ENCODE data around the gene CEP83.
"Not testable (repeated sequence)": the region's sequence is repeated elsewhere in the genome, so short reads cannot be mapped to it uniquely, and the experiment has no call there.

Gene CEP83

GRCh38 chr12:94434171-94434570, 25.5 kb downstream of the CEP83 start:
- H3K27me3 ChIP-seq (ENCODE audit: control insufficient read depth in 2 of 2, insufficient read depth in 2 of 2, low read length in 2 of 2) = no peaks in the 10 kb centered on the region
- H3K4me3 ChIP-seq (ENCODE audit: low read length in 2 of 2) = no peak overlapping the region
- no peak overlapping the region for H3K9ac ChIP-seq (ENCODE audit: low read depth in 1 of 2, low read length in 2 of 2)
- no peaks in the 10 kb centered on the region for H3K36me3 ChIP-seq (ENCODE audit: control insufficient read depth in 2 of 2, insufficient read depth in 2 of 2, low read length in 2 of 2)
- no peaks in the 10 kb centered on the region for H3K4me1 ChIP-seq (ENCODE audit: control insufficient read depth in 2 of 2, insufficient read depth in 2 of 2, low read length in 2 of 2)
- H3K27ac ChIP-seq (ENCODE audit: low read depth in 2 of 2, low read length in 2 of 2) = no peak overlapping the region
- peaks cover 0 to 4% of the 10 kb centered on the region in 2 donors for H3K9me3 ChIP-seq (ENCODE audit: control insufficient read depth in 2 of 2, low read length in 2 of 2)

- Histone ChIP-seq H3K4me1 (ENCODE audit: control insufficient read depth in 2 of 2, insufficient read depth in 2 of 2, low read length in 2 of 2) (no peaks in the 10 kb centered on the region), H3K4me3 (ENCODE audit: low read length in 2 of 2) (no peak overlapping the region)
Observed at GRCh38 chr12:94433744-94434143, 25.9 kb downstream of the CEP83 start.

GRCh38 chr12:94430304-94430703, 29.4 kb downstream of the CEP83 start:
- peaks cover 3% of the 10 kb centered on the region in 2 donors for H3K4me1 ChIP-seq (ENCODE audit: control insufficient read depth in 2 of 2, insufficient read depth in 2 of 2, low read length in 2 of 2)
- no peak overlapping the region for H3K4me3 ChIP-seq (ENCODE audit: low read length in 2 of 2)
- H3K36me3 ChIP-seq (ENCODE audit: control insufficient read depth in 2 of 2, insufficient read depth in 2 of 2, low read length in 2 of 2) = no peaks in the 10 kb centered on the region
- no peak overlapping the region for H3K27ac ChIP-seq (ENCODE audit: low read depth in 2 of 2, low read length in 2 of 2)
- H3K9me3 ChIP-seq (ENCODE audit: control insufficient read depth in 2 of 2, low read length in 2 of 2) = peaks cover 0 to 4% of the 10 kb centered on the region in 2 donors
- no peak overlapping the region for H3K9ac ChIP-seq (ENCODE audit: low read depth in 1 of 2, low read length in 2 of 2)
- H3K27me3 ChIP-seq (ENCODE audit: control insufficient read depth in 2 of 2, insufficient read depth in 2 of 2, low read length in 2 of 2) = no peaks in the 10 kb centered on the region

More at GRCh38 chr12:94433744-94434143, 25.9 kb downstream of the CEP83 start:
- H3K9ac ChIP-seq (ENCODE audit: low read depth in 1 of 2, low read length in 2 of 2) = no peak overlapping the region
- H3K27me3 ChIP-seq (ENCODE audit: control insufficient read depth in 2 of 2, insufficient read depth in 2 of 2, low read length in 2 of 2) = no peaks in the 10 kb centered on the region
- no peak overlapping the region for H3K27ac ChIP-seq (ENCODE audit: low read depth in 2 of 2, low read length in 2 of 2)
- peaks cover 0 to 4% of the 10 kb centered on the region in 2 donors for H3K9me3 ChIP-seq (ENCODE audit: control insufficient read depth in 2 of 2, low read length in 2 of 2)
- no peaks in the 10 kb centered on the region for H3K36me3 ChIP-seq (ENCODE audit: control insufficient read depth in 2 of 2, insufficient read depth in 2 of 2, low read length in 2 of 2)

- H3K27me3 ChIP-seq (ENCODE audit: control insufficient read depth in 2 of 2, insufficient read depth in 2 of 2, low read length in 2 of 2) = no peaks in the 10 kb centered on the region
- no peak overlapping the region for H3K9ac ChIP-seq (ENCODE audit: low read depth in 1 of 2, low read length in 2 of 2)
- H3K27ac ChIP-seq (ENCODE audit: low read depth in 2 of 2, low read length in 2 of 2) = no peak overlapping the region
- no peaks in the 10 kb centered on the region for H3K36me3 ChIP-seq (ENCODE audit: control insufficient read depth in 2 of 2, insufficient read depth in 2 of 2, low read length in 2 of 2)
- no peak overlapping the region for H3K4me3 ChIP-seq (ENCODE audit: low read length in 2 of 2)
- peaks cover 3% of the 10 kb centered on the region in 2 donors for H3K4me1 ChIP-seq (ENCODE audit: control insufficient read depth in 2 of 2, insufficient read depth in 2 of 2, low read length in 2 of 2)
- H3K9me3 ChIP-seq (ENCODE audit: control insufficient read depth in 2 of 2, low read length in 2 of 2) = peaks cover 0 to 4% of the 10 kb centered on the region in 2 donors
Observed at GRCh38 chr12:94429633-94430032, 30.0 kb downstream of the CEP83 start.

GRCh38 chr12:94429191-94429590, 30.5 kb downstream of the CEP83 start:
- peaks cover under 1 to 4% of the 10 kb centered on the region in 2 donors for H3K9me3 ChIP-seq (ENCODE audit: control insufficient read depth in 2 of 2, low read length in 2 of 2)
- no peaks in the 10 kb centered on the region for H3K27me3 ChIP-seq (ENCODE audit: control insufficient read depth in 2 of 2, insufficient read depth in 2 of 2, low read length in 2 of 2)
- H3K4me1 ChIP-seq (ENCODE audit: control insufficient read depth in 2 of 2, insufficient read depth in 2 of 2, low read length in 2 of 2) = peaks cover 3% of the 10 kb centered on the region in 2 donors
- no peaks in the 10 kb centered on the region for H3K36me3 ChIP-seq (ENCODE audit: control insufficient read depth in 2 of 2, insufficient read depth in 2 of 2, low read length in 2 of 2)
- H3K4me3 ChIP-seq (ENCODE audit: low read length in 2 of 2) = no peak overlapping the region
- no peak overlapping the region for H3K9ac ChIP-seq (ENCODE audit: low read depth in 1 of 2, low read length in 2 of 2)
- H3K27ac ChIP-seq (ENCODE audit: low read depth in 2 of 2, low read length in 2 of 2) = no peak overlapping the region

- H3K9me3 ChIP-seq (ENCODE audit: control insufficient read depth in 2 of 2, low read length in 2 of 2) = peaks cover 4 to 7% of the 10 kb centered on the region in 2 donors
Observed at GRCh38 chr12:94427501-94428381, 31.9 kb downstream of the CEP83 start.

GRCh38 chr12:94426049-94426448, 33.6 kb downstream of the CEP83 start:
- Histone ChIP-seq H3K9me3 (ENCODE audit: control insufficient read depth in 2 of 2, low read length in 2 of 2) (peaks cover 16 to 18% of the 10 kb centered on the region in 2 donors), H3K36me3 (ENCODE audit: control insufficient read depth in 2 of 2, insufficient read depth in 2 of 2, low read length in 2 of 2) (no peaks in the 10 kb centered on the region), H3K27ac (ENCODE audit: low read depth in 2 of 2, low read length in 2 of 2) (no peak overlapping the region)

More at GRCh38 chr12:94427501-94428381, 31.9 kb downstream of the CEP83 start:
- no peak overlapping the region for H3K9ac ChIP-seq (ENCODE audit: low read depth in 1 of 2, low read length in 2 of 2)
- peaks cover 3% of the 10 kb centered on the region in 2 donors for H3K4me1 ChIP-seq (ENCODE audit: control insufficient read depth in 2 of 2, insufficient read depth in 2 of 2, low read length in 2 of 2)
- H3K27ac ChIP-seq (ENCODE audit: low read depth in 2 of 2, low read length in 2 of 2) = no peak overlapping the region
- no peaks in the 10 kb centered on the region for H3K36me3 ChIP-seq (ENCODE audit: control insufficient read depth in 2 of 2, insufficient read depth in 2 of 2, low read length in 2 of 2)
- H3K4me3 ChIP-seq (ENCODE audit: low read length in 2 of 2) = peak overlapping the region in 1 of 2 donors; percentile 24
- no peaks in the 10 kb centered on the region for H3K27me3 ChIP-seq (ENCODE audit: control insufficient read depth in 2 of 2, insufficient read depth in 2 of 2, low read length in 2 of 2)

GRCh38 chr12:94424830-94425229, 34.8 kb downstream of the CEP83 start:
- not testable (repeated sequence) for H3K27ac ChIP-seq (ENCODE audit: low read depth in 2 of 2, low read length in 2 of 2); H3K27me3 ChIP-seq (ENCODE audit: control insufficient read depth in 2 of 2, insufficient read depth in 2 of 2, low read length in 2 of 2); H3K4me1 ChIP-seq (ENCODE audit: control insufficient read depth in 2 of 2, insufficient read depth in 2 of 2, low read length in 2 of 2); H3K9ac ChIP-seq (ENCODE audit: low read depth in 1 of 2, low read length in 2 of 2); H3K36me3 ChIP-seq (ENCODE audit: control insufficient read depth in 2 of 2, insufficient read depth in 2 of 2, low read length in 2 of 2); H3K4me3 ChIP-seq (ENCODE audit: low read length in 2 of 2)
- peaks cover 11 to 18% of the 10 kb centered on the region in 2 donors for H3K9me3 ChIP-seq (ENCODE audit: control insufficient read depth in 2 of 2, low read length in 2 of 2)

More at GRCh38 chr12:94426049-94426448, 33.6 kb downstream of the CEP83 start:
- no peak overlapping the region for H3K9ac ChIP-seq (ENCODE audit: low read depth in 1 of 2, low read length in 2 of 2)
- H3K27me3 ChIP-seq (ENCODE audit: control insufficient read depth in 2 of 2, insufficient read depth in 2 of 2, low read length in 2 of 2) = no peaks in the 10 kb centered on the region
- peaks cover 3% of the 10 kb centered on the region in 2 donors for H3K4me1 ChIP-seq (ENCODE audit: control insufficient read depth in 2 of 2, insufficient read depth in 2 of 2, low read length in 2 of 2)
- no peak overlapping the region for H3K4me3 ChIP-seq (ENCODE audit: low read length in 2 of 2)

GRCh38 chr12:94421868-94422740, 37.6 kb downstream of the CEP83 start:
- Histone ChIP-seq H3K36me3 (ENCODE audit: control insufficient read depth in 2 of 2, insufficient read depth in 2 of 2, low read length in 2 of 2) (no peaks in the 10 kb centered on the region), H3K4me1 (ENCODE audit: control insufficient read depth in 2 of 2, insufficient read depth in 2 of 2, low read length in 2 of 2) (peaks cover 0 to under 1% of the 10 kb centered on the region in 2 donors), H3K9ac (ENCODE audit: low read depth in 1 of 2, low read length in 2 of 2) (no peak overlapping the region), H3K27ac (ENCODE audit: low read depth in 2 of 2, low read length in 2 of 2) (no peak overlapping the region), H3K27me3 (ENCODE audit: control insufficient read depth in 2 of 2, insufficient read depth in 2 of 2, low read length in 2 of 2) (no peaks in the 10 kb centered on the region), H3K9me3 (ENCODE audit: control insufficient read depth in 2 of 2, low read length in 2 of 2) (peaks cover 11 to 18% of the 10 kb centered on the region in 2 donors), H3K4me3 (ENCODE audit: low read length in 2 of 2) (no peak overlapping the region)

GRCh38 chr12:94418517-94418916, 41.1 kb downstream of the CEP83 start:
- no peaks in the 10 kb centered on the region for H3K36me3 ChIP-seq (ENCODE audit: control insufficient read depth in 2 of 2, insufficient read depth in 2 of 2, low read length in 2 of 2)
- no peak overlapping the region for H3K4me3 ChIP-seq (ENCODE audit: low read length in 2 of 2)
- peaks cover 11% of the 10 kb centered on the region in 2 donors for H3K9me3 ChIP-seq (ENCODE audit: control insufficient read depth in 2 of 2, low read length in 2 of 2)
- H3K27ac ChIP-seq (ENCODE audit: low read depth in 2 of 2, low read length in 2 of 2) = no peak overlapping the region
- H3K27me3 ChIP-seq (ENCODE audit: control insufficient read depth in 2 of 2, insufficient read depth in 2 of 2, low read length in 2 of 2) = no peaks in the 10 kb centered on the region
- H3K9ac ChIP-seq (ENCODE audit: low read depth in 1 of 2, low read length in 2 of 2) = no peak overlapping the region
- H3K4me1 ChIP-seq (ENCODE audit: control insufficient read depth in 2 of 2, insufficient read depth in 2 of 2, low read length in 2 of 2) = no peaks in the 10 kb centered on the region

Measured in mucosa of rectum (tissue), 2 donors.